ENCODE results near the gene MLKL. TPM values are rescaled to one million over a fixed set of nuclear protein-coding genes. Genes with fewer than 3 reads are reported as not detected.

MLKL gene
- total RNA-seq, 4 donors from 2014 or later: 6.4 to 15.5 (median 10.8) TPM

- Histone ChIP-seq H3K9me3 (no peaks in the 10 kb centered on the region), H3K27ac (no peak overlapping the region), H3K36me3 (peaks cover 0 to 71% of the 10 kb centered on the region in 2 donors), H3K27me3 (no peaks in the 10 kb centered on the region), H3K4me1 (no peaks in the 10 kb centered on the region), H3K4me3 (no peak overlapping the region)
- 78 to 87% methylated on average over 4 of the region's 4 CpGs for WGBS, 2 donors (ENCODE audit: low coverage in 1 of 2)
- TF ChIP-seq EP300 (IDR thresholded peaks at IDR 0.05): no peak
- no peak for ATAC-seq
Measured at GRCh38 chr16:74622005-74622404, 78.7 kb downstream of the MLKL start.

Other genes starting within 250 kb of the MLKL start
- gene GLG1, start 93.7 kb downstream of the MLKL start, total RNA-seq: 100 to 1,000 TPM; 121 to 151 (median 139) TPM
- 10 to 100 TPM in 2 of 4 donors, 1 to 10 TPM in 2; 8.1 to 31.9 (median 15.5) TPM for gene RFWD3, start 34.0 kb downstream of the MLKL start, total RNA-seq
- 1 to 10 TPM in 1 of 4 donors, under 1 TPM in 2, not detected in 1; 0.27 to 2.2 (median 0.31) TPM for gene FA2H, start 74.0 kb upstream of the MLKL start, total RNA-seq